Retinal pigment epithelial cell (primary cell): ENCODE measurements around the gene C4orf36.
A peak's percentile ranks its signal among the peaks of the same experiment; 100 is the strongest.

Source experiments
- DNase-seq: peaks from one replicate; pipeline ENCODE4 v3.0.0-alpha.2; 2010; ENCODE audit warnings: low read depth
- H3K4me3 ChIP-seq: 2 replicates; pipeline ENCODE4 v1.5.1; 2011; ENCODE audit warnings: mild to moderate bottlenecking, low read length, control low read depth, moderate library complexity
- TF ChIP-seq, protein P1 (sequence below): conservative IDR thresholded peaks from 2 replicates; pipeline ENCODE4 v1.5.1; 2011; ENCODE audit warnings: low read depth, low read length, control low read depth, inconsistent platforms

Gene C4orf36

GRCh38 chr4:86840858-86841257, 51.4 kb downstream of the C4orf36 start:
- TF ChIP-seq, protein P1, sequence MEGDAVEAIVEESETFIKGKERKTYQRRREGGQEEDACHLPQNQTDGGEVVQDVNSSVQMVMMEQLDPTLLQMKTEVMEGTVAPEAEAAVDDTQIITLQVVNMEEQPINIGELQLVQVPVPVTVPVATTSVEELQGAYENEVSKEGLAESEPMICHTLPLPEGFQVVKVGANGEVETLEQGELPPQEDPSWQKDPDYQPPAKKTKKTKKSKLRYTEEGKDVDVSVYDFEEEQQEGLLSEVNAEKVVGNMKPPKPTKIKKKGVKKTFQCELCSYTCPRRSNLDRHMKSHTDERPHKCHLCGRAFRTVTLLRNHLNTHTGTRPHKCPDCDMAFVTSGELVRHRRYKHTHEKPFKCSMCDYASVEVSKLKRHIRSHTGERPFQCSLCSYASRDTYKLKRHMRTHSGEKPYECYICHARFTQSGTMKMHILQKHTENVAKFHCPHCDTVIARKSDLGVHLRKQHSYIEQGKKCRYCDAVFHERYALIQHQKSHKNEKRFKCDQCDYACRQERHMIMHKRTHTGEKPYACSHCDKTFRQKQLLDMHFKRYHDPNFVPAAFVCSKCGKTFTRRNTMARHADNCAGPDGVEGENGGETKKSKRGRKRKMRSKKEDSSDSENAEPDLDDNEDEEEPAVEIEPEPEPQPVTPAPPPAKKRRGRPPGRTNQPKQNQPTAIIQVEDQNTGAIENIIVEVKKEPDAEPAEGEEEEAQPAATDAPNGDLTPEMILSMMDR: no peak
- DNase-seq: no peak
- H3K4me3 ChIP-seq: no peak overlapping the region

DNA sequence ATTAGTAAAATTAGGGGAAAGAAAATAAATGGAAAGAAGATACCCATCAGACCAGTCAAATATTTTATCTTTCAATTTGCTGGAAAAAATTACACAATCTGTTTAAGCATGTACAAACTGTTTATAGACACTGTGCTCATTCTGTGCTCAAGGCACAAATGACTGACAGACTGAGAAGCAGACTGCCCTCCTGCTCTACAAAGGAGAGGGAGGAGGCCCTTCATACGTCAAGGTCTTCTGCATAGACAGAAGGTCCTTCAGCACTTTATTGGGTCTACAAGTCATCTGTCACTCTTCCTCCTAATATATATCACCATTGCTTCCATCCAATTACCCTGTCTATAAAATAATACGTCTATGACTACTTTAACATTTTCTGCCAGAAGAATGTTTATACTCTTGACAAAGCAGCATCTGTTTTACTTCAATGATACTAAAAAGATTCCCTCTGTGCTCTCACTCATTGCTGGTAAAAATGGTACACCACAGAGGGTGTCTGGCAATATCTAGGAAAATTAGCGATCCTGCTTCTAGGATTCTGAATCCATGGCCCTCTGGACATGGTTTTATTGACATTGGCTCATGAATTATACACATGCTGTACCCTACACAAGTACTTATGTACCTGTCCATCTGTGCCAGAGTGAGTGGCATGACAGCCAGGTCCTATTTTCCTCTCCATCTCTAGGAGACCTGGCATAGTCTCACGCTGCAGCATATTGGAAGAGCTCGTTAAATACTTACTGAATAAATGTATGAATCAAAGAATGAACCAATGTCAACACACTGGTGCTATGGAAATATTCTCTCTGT, 54.3 kb downstream of the C4orf36 start:
- DNase-seq: no peak
- H3K4me3 ChIP-seq: no peak overlapping the region
- TF ChIP-seq, protein P1: no peak

DNA sequence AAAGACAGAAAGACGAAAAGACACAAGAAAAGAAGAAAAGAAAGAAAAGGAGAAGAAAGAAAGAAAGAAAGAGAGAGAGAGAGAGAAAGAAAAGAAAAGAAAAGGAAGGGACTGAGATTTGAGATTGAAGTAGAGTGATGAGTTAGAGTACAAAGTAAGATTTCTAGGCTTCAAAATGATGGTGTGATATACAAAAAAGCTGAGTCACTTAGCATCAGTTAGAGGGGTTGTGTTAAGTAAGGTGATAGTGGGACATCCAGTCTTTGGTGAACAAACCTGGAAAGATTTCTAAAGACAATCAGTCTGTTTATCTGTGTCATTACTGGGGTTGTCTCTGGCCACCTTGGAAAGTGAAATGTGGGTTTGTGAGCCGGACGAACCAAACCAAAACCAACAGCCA, 56.5 kb downstream of the C4orf36 start:
- H3K4me3 ChIP-seq: no peak overlapping the region
- TF ChIP-seq, protein P1: no peak
- DNase-seq: no peak

- no peak overlapping the region for H3K4me3 ChIP-seq
- DNase-seq: no peak
- TF ChIP-seq, protein P1: no peak
These were observed 57.3 kb downstream of the C4orf36 start for GRCh38 chr4:86834901-86835300.

DNA sequence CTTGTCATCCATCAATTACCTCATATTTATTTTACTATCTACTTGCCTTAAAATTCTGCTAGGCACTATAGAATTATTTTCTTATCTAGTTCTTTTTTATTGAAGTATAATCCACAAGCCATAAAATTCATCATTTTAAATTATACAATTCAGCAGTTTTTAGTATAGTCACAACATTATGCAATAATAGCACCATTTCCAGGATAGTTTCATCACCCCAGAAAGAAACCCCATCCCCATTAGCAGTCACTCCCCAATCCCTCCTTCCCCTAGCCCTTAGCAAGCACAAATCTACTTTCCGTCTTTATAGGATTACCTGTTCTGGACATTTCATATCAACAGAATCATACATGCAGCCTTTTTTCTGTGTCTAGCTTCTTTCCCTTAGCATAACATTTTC, 58.6 kb downstream of the C4orf36 start:
- TF ChIP-seq, protein P1: no peak
- no peak overlapping the region for H3K4me3 ChIP-seq
- no peak for DNase-seq

DNA sequence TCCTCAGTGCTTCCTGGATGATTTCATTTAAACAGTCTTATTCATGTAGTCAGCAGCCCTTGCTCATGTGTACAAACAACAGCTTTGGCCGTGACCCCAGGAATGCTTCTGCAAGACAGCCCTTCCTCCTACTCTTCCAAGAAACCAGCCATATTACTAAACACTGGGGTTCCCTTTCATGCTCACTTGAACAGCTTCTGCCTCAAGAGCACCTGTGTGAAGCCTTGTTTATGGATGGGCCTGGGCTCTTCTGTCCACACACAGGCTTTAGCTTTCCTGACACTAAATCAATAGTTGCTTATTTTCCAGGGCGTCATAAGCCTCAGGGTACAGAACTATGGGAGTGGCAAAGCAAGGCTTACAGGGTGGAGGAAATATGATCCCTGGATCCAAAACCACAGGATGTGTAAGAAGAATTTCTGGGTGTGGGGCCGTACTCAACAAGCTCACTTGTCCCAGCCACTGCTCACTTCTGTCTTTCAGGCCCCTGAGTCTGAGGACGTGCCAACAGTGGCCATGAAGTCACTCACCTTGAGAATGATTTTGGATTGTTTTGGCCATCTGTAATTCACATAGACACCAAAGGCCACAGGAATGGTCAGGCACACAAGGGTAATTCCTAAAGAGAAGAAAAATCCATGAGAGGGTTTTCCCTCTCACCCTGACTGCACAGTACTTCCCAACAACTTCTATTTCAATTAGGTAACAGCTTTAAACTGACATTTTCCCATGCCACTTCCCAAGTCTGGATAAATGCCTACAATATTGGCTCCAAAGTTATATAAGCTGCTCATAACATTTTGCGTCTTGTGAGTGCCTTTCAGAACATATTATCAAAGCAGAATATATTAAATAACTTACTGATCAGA, 60.7 kb downstream of the C4orf36 start:
- peak; percentile 76 for DNase-seq
- TF ChIP-seq, protein P1: no peak
- H3K4me3 ChIP-seq: no peak overlapping the region
